ENCODE data around the gene L3MBTL4. TPM values are rescaled to one million over a fixed set of nuclear protein-coding genes. Genes with fewer than 3 reads are reported as not detected.

The L3MBTL4 gene
- total RNA-seq, 4 donors from 2014 or later, result 0.40 to 3.8 (median 0.76) TPM

DNA sequence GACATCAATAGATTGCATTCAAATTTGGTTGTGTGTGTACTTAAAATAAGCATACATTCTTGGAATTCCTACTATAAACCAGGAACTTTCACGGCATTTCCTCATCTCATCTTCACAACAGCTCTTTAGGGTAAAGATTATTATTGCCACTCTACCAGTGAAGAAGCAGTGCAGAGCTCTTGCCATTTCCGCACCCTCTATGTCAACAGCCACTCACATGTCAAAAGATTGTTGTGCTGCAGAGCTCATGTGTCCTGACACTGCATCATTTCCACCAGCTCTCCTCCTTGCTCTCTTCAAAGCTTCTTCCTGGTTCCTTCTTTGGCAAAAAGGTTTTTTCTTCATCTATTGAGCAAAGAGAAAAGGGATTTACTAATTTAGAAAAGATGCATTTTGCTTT, 26.5 kb upstream of the L3MBTL4 start:
- DNase-seq, result no peak
- in situ Hi-C loops (cut with MboI; ENCODE audit: low sequenced_read_pairs in 4 of 4), result no loop called here
- Histone ChIP-seq H3K36me3 (no peaks in the 10 kb centered on the region), H3K4me1 (no peaks in the 10 kb centered on the region), H3K27me3 (no peaks in the 10 kb centered on the region), H3K27ac (no peak overlapping the region), H3K4me3 (no peak overlapping the region), H3K9me3 (no peaks in the 10 kb centered on the region)
- ATAC-seq, result no peak
- no peak for TF ChIP-seq CTCF (IDR thresholded peaks at IDR 0.05 in 4 of 5, conservative IDR thresholded peaks at IDR 0.05 in 1 of 5)
- no peak for TF ChIP-seq POLR2A (IDR thresholded peaks at IDR 0.05)
- intact Hi-C loops (cut with DNase I; ENCODE audit: low total_unique reads), result no loop called here

- ATAC-seq (no peak), DNase-seq (no peak)
- Histone ChIP-seq H3K36me3 (no peaks in the 10 kb centered on the region), H3K9me3 (no peaks in the 10 kb centered on the region), H3K27ac (no peak overlapping the region), H3K4me1 (no peaks in the 10 kb centered on the region), H3K4me3 (no peak overlapping the region), H3K27me3 (no peaks in the 10 kb centered on the region)
- intact Hi-C loops (cut with DNase I; ENCODE audit: low total_unique reads) (no loop called here), in situ Hi-C loops (cut with MboI; ENCODE audit: low sequenced_read_pairs in 4 of 4) (no loop called here)
- no peak for TF ChIP-seq CTCF (IDR thresholded peaks at IDR 0.05 in 4 of 5, conservative IDR thresholded peaks at IDR 0.05 in 1 of 5)
- TF ChIP-seq POLR2A (IDR thresholded peaks at IDR 0.05), result no peak
Measured at GRCh38 chr18:6437937-6438818, 23.5 kb upstream of the L3MBTL4 start.

GRCh38 chr18:6435731-6436130, 21.0 kb upstream of the L3MBTL4 start:
- ATAC-seq (no peak), DNase-seq (no peak)
- intact Hi-C loops (cut with DNase I; ENCODE audit: low total_unique reads), result no loop called here
- Histone ChIP-seq H3K36me3 (no peaks in the 10 kb centered on the region), H3K4me1 (no peaks in the 10 kb centered on the region), H3K27me3 (no peaks in the 10 kb centered on the region), H3K9me3 (no peaks in the 10 kb centered on the region), H3K27ac (no peak overlapping the region), H3K4me3 (no peak overlapping the region)
- in situ Hi-C loops (cut with MboI; ENCODE audit: low sequenced_read_pairs in 4 of 4), result no loop called here
- TF ChIP-seq POLR2A (IDR thresholded peaks at IDR 0.05), result no peak
- no peak for TF ChIP-seq CTCF (IDR thresholded peaks at IDR 0.05 in 4 of 5, conservative IDR thresholded peaks at IDR 0.05 in 1 of 5)

DNA sequence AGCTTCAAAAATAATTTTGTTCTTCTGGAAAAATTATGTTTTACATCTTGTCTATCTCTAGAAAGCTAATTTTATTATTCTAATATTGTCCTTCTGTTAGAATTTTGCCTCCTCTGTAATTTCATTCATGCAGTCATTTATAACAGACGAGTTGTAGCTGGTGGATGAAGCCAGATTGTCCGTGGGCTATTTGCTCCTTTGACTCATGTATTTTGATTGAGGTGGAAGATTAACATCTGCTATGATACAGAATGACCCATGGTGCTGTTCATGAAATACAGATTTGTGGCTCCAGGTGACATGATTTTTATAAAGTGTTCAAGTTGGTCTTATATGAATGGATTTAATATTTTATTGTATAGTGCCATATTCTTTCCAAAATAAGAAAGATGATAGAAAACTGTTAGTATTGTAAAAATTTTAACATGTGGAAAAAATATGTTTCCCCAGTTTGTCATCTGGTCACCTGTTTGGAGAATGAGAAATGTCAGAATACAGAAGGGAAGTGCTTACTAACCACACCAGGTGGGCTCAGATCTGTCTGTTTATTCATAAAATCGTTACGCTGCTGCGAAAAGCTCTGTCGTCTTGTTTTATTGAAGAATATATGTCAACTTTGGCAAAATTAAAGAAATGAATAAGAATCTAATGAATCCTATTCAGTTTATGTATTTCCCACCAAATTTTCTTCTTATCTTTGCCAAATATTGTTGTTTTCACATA, 20.4 kb upstream of the L3MBTL4 start:
- intact Hi-C loops (cut with DNase I; ENCODE audit: low total_unique reads), result no loop called here
- Histone ChIP-seq H3K36me3 (no peaks in the 10 kb centered on the region), H3K9me3 (no peaks in the 10 kb centered on the region), H3K27me3 (no peaks in the 10 kb centered on the region), H3K4me1 (no peaks in the 10 kb centered on the region), H3K4me3 (no peak overlapping the region), H3K27ac (no peak overlapping the region)
- ATAC-seq (no peak), DNase-seq (no peak)
- TF ChIP-seq POLR2A (IDR thresholded peaks at IDR 0.05) (no peak), CTCF (IDR thresholded peaks at IDR 0.05 in 4 of 5, conservative IDR thresholded peaks at IDR 0.05 in 1 of 5) (no peak)
- in situ Hi-C loops (cut with MboI; ENCODE audit: low sequenced_read_pairs in 4 of 4), result no loop called here

Data from gastrocnemius medialis (tissue), 4 donors.